HG03565 (cell line): ENCODE measurements around the gene HOOK2.
A peak's percentile ranks its signal among the peaks of the same experiment; 100 is the strongest.

Experiments used
- ATAC-seq: cut with Tn5 transposase; IDR thresholded peaks from one replicate; pipeline ENCODE4 v1.9.1; 2021; ENCODE audit warnings: mild to moderate bottlenecking, moderate library complexity; ENCODE audit not compliant: unreplicated experiment

Gene HOOK2

GRCh38 chr19:12793290-12794195, 18.2 kb upstream of the HOOK2 start:
- ATAC-seq, result peak; percentile 37

GRCh38 chr19:12792853-12793289, 17.5 kb upstream of the HOOK2 start:
- ATAC-seq, result no peak

- no peak for ATAC-seq
These were observed 16.9 kb upstream of the HOOK2 start for GRCh38 chr19:12792051-12792852.

- peak; percentile 25 for ATAC-seq
These were observed 16.1 kb upstream of the HOOK2 start, which contains the start of gene JUNB for GRCh38 chr19:12791345-12792050. JUNB (plus strand) TSS chr19:12791486; CDS start chr19:12791772, 286 bp downstream.

- ATAC-seq, result no peak
These were observed 15.4 kb upstream of the HOOK2 start for GRCh38 chr19:12790628-12791344.

GRCh38 chr19:12789904-12790619, 14.7 kb upstream of the HOOK2 start:
- ATAC-seq, result peak; percentile 32

- ATAC-seq, result peak; percentile 1
These were observed 13.9 kb upstream of the HOOK2 start for GRCh38 chr19:12789098-12789903.

- no peak for ATAC-seq
These were observed 13.3 kb upstream of the HOOK2 start for GRCh38 chr19:12788682-12789097.

- ATAC-seq, result no peak
These were observed 12.8 kb upstream of the HOOK2 start for GRCh38 chr19:12788042-12788681.

GRCh38 chr19:12787458-12787857, 12.1 kb upstream of the HOOK2 start:
- ATAC-seq, result no peak

- ATAC-seq, result no peak
These were observed 11.6 kb upstream of the HOOK2 start for GRCh38 chr19:12786952-12787351.

- ATAC-seq, result no peak
These were observed 11.0 kb upstream of the HOOK2 start for GRCh38 chr19:12786141-12786870.

- ATAC-seq, result no peak
These were observed 10.2 kb upstream of the HOOK2 start for GRCh38 chr19:12785431-12786031.

- no peak for ATAC-seq
These were observed 9.6 kb upstream of the HOOK2 start for GRCh38 chr19:12784871-12785430.

GRCh38 chr19:12784394-12784870, 9.1 kb upstream of the HOOK2 start:
- no peak for ATAC-seq

GRCh38 chr19:12783849-12784393, 8.6 kb upstream of the HOOK2 start:
- no peak for ATAC-seq
